ENCODE measurements around the gene CHD6.

The CHD6 gene

GRCh38 chr20:41367393-41367695, 250.8 kb downstream of the CHD6 start:
- no peak for DNase-seq (ENCODE audit: low spot score)
- in situ Hi-C loops (cut with MboI; ENCODE audit: low sequenced_read_pairs, unreplicated experiment) = no loop called here
- TF ChIP-seq, protein P1, sequence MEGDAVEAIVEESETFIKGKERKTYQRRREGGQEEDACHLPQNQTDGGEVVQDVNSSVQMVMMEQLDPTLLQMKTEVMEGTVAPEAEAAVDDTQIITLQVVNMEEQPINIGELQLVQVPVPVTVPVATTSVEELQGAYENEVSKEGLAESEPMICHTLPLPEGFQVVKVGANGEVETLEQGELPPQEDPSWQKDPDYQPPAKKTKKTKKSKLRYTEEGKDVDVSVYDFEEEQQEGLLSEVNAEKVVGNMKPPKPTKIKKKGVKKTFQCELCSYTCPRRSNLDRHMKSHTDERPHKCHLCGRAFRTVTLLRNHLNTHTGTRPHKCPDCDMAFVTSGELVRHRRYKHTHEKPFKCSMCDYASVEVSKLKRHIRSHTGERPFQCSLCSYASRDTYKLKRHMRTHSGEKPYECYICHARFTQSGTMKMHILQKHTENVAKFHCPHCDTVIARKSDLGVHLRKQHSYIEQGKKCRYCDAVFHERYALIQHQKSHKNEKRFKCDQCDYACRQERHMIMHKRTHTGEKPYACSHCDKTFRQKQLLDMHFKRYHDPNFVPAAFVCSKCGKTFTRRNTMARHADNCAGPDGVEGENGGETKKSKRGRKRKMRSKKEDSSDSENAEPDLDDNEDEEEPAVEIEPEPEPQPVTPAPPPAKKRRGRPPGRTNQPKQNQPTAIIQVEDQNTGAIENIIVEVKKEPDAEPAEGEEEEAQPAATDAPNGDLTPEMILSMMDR (IDR thresholded peaks at IDR 0.05; ENCODE audit: borderline replicate concordance, control extremely low read depth, extremely low read depth, insufficient read depth, missing control alignments) = no peak

- DNase-seq (ENCODE audit: low spot score) = no peak
- TF ChIP-seq, protein P1 (IDR thresholded peaks at IDR 0.05; ENCODE audit: borderline replicate concordance, control extremely low read depth, extremely low read depth, insufficient read depth, missing control alignments) = no peak
Observed at GRCh38 chr20:41366546-41367392, 251.4 kb downstream of the CHD6 start, which contains the start of gene EMILIN3. EMILIN3 (minus strand) TSS chr20:41366818; CDS start chr20:41366634, 184 bp downstream.

DNA sequence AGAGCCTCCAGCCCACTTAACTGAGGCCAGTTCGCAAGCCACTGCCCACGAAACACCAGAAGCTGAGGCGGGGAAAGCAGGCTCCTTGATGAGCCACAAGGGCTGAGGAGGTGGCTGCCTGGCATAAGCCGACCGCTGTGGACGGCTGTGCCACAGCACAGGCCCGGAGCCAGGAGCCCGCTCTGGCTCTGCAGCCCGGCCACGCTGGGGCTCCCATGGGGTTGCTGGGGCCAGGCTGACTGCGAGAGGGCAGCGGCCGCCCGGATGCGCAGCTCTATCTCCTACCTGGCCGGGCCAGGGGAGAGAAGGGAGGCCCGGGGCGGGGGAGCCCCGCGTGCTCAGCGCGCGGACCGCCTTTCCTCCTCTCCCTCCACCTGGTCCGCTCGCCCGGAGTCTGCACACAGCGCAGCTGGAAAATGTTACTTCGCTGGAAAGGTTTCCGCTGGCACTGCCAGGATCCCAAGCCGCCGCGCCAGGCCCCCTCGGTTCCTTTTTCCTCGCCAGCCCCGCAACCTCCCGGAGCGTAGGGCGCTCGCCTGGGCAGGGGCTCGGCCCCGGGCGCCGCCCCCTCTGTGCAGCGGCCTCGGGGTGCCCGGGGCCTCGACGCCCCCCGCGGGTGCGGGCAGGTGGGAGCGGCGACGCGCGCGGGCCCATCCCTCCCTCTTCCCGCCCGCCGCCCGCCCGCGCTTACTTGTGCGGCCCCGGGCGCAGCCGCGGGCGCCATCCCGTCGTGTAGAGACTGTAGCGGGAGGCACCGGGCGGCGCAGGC, 252.2 kb downstream of the CHD6 start:
- in situ Hi-C loops (cut with MboI; ENCODE audit: low sequenced_read_pairs, unreplicated experiment) = no loop called here
- TF ChIP-seq, protein P1 (IDR thresholded peaks at IDR 0.05; ENCODE audit: borderline replicate concordance, control extremely low read depth, extremely low read depth, insufficient read depth, missing control alignments) = no peak
- no peak for DNase-seq (ENCODE audit: low spot score)

More at GRCh38 chr20:41366546-41367392, 251.4 kb downstream of the CHD6 start, which contains the start of gene EMILIN3:
- in situ Hi-C loops (cut with MboI; ENCODE audit: low sequenced_read_pairs, unreplicated experiment) = no loop called here

DNA sequence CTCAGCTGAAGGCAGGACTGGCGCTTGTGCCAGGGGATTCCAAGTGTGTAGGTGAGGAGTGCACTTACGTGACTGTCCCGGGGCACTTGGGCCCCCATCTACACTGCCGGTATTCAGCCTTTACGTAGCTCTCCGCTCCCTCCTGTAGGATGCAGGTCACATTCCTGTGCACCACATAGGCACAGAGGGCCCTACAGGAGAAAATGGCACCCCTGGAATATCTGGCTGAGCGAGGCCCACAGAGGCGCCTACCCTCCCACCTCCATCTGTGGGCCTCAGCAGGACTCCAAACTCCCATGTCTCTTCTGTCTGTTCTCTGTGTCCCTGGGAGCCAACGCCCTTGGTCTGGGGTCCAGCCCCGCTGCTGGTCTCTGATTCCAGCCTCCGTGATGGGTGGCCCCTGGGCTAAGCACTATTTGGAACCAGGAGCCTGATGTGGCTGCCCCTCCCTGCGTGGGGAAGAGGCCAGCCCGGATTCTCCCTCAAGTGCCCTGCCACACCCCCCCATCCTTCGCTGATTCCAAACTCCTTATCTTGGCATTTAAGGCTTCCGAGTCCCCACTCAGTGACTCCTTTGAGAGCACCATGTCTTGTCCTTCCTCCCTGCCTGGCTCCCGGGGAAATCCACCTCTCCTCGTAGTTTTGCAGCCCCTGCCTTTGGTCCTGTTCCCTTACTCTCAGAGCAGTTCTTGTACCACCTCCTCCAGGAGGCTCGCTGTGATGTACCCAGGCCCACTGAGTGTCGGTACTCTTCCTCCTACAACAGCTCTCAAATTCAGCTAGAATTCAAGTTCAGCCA, 253.0 kb downstream of the CHD6 start:
- in situ Hi-C loops (cut with MboI; ENCODE audit: low sequenced_read_pairs, unreplicated experiment) = no loop called here
- no peak for DNase-seq (ENCODE audit: low spot score)
- TF ChIP-seq, protein P1 (IDR thresholded peaks at IDR 0.05; ENCODE audit: borderline replicate concordance, control extremely low read depth, extremely low read depth, insufficient read depth, missing control alignments) = no peak

DNA sequence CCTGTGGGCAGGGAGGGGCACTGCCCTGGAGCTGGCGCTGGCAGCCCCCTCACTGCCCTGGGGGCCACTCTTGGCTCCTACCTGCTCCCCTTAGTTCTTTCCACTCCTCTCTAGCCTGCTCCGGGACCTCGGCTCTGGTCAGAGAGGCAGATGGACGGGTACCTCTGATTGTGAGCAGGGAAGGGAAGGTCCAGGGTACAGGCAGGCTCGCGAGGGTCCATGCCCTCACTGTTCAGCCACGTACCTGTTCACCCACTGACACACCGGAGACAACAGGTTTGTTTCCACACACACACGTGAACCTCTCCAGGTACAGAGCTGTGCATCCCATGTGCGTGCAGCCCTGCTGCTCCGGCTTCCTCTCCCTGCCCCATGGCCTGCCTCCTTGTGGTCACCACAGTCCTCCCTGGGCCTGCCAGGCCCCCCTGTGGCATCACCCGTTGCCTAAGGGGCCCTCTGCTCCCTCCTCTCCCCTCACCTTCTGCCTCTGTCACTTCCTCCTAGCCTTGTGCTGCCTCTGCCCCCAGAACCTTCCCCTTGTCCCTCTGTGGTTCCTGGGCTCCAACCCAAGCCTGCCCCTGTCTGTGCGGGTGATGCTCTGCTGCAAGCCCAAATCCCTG, 253.8 kb downstream of the CHD6 start:
- in situ Hi-C loops (cut with MboI; ENCODE audit: low sequenced_read_pairs, unreplicated experiment) = no loop called here
- TF ChIP-seq, protein P1 (IDR thresholded peaks at IDR 0.05; ENCODE audit: borderline replicate concordance, control extremely low read depth, extremely low read depth, insufficient read depth, missing control alignments) = no peak
- DNase-seq (ENCODE audit: low spot score) = no peak

- in situ Hi-C loops (cut with MboI; ENCODE audit: low sequenced_read_pairs, unreplicated experiment) = no loop called here
- DNase-seq (ENCODE audit: low spot score) = no peak
- TF ChIP-seq, protein P1 (IDR thresholded peaks at IDR 0.05; ENCODE audit: borderline replicate concordance, control extremely low read depth, extremely low read depth, insufficient read depth, missing control alignments) = no peak
Observed at GRCh38 chr20:41363601-41364000, 254.6 kb downstream of the CHD6 start.

Data from GM13976 (cell line).